Measurements from ENCODE around the gene TBCEL.
"Not testable (repeated sequence)": the region's sequence is repeated elsewhere in the genome, so short reads cannot be mapped to it uniquely, and the experiment has no call there.

TBCEL gene

DNA sequence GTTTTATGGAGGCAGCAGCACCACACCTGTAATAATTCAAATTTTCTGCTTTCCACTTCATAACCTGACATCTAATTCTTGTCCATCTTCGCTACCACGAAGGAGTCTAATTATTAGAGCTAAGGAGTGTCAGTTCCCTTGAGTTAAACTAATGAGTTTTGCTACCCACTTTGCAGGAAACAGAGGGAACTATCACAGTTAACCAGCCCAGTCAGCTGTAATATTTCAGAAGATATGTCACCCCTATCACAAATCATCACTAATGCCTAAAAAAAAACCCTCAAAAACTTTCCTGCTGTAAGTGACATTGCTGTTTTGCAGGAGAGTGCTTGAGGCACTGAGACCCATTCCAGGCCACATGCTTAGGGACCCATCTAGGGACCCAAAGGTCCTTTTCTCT is 85.6 kb downstream of the TBCEL start:
- TF ChIP-seq, protein P1, sequence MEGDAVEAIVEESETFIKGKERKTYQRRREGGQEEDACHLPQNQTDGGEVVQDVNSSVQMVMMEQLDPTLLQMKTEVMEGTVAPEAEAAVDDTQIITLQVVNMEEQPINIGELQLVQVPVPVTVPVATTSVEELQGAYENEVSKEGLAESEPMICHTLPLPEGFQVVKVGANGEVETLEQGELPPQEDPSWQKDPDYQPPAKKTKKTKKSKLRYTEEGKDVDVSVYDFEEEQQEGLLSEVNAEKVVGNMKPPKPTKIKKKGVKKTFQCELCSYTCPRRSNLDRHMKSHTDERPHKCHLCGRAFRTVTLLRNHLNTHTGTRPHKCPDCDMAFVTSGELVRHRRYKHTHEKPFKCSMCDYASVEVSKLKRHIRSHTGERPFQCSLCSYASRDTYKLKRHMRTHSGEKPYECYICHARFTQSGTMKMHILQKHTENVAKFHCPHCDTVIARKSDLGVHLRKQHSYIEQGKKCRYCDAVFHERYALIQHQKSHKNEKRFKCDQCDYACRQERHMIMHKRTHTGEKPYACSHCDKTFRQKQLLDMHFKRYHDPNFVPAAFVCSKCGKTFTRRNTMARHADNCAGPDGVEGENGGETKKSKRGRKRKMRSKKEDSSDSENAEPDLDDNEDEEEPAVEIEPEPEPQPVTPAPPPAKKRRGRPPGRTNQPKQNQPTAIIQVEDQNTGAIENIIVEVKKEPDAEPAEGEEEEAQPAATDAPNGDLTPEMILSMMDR (IDR thresholded peaks at IDR 0.05; ENCODE audit: low read depth, low read length, missing control alignments): no peak
- DNase-seq (ENCODE audit: low read depth): no peak
- no peak overlapping the region for H3K4me3 ChIP-seq (ENCODE audit: low read depth, low read length)

DNA sequence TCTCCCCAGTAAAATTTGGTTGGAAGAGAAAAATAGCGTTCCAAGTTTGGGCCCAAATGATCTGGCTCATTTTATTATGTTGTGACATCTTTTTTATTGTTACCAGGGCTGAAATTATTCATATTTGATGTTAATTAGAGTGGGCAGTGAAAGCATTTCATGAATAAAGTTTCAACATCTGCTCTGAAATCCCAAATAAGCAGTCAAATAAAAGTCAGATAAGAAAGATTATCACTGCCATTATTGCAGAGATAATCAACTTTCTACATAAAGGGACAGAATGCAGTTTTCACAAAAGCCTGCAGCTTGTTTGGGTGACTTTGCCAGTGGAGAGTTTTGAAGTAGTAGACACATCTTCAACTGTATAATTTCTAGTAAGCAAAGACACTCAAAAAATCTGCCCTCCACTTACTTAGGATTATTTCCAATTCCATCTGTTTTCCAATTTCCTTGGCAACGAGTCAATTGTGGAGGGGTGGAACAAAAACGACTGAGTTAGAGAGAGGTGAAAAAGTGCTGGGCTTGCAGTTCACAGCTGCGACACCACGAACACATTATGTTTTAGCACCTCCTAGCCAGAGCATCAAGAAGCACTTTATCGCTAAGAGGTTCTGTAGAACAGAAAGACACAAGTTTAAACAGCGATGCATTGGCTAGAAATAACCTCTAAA is 86.1 kb downstream of the TBCEL start:
- TF ChIP-seq, protein P1 (IDR thresholded peaks at IDR 0.05; ENCODE audit: low read depth, low read length, missing control alignments): no peak
- no peak overlapping the region for H3K4me3 ChIP-seq (ENCODE audit: low read depth, low read length)
- no peak for DNase-seq (ENCODE audit: low read depth)

DNA sequence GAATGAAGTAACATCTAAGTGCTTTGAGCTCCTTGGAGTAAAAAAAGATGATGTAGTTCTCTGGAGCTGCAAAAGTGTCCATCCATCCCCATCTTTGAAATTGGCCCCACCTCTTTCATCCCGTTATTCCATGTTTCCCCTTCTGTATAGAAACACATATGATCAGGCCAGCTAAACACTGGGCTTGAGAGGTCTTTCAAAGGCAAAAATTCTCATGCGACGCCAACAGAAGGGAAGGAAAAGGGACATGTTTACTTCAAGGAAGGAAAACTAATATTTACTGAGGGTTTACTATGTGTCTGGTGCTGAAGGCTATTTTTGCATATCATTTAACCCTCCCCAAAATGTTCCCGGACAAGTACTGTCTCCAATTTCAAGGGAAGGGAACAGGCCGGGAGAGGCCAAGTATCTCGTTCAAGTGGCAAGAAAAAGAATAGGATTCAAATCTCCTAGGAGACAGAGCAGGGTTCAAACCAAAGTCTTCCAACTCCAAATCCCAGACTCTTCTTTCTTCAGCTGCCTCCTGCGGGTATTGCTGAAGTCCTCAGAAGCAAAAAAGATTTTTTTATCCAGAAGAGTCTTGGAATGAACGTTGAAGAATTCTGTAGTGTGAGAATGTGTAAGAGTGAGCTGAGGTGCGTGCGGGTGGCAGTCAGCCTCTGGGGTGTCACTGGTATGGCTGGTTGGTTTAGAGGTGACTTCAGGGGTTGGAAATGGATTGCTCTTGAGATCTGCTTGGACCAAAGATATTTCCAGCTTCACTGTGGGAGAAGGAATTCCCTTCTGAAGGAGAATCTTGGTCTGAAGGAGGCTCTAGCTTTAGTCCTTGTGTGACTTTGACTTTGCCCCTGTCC is 87.2 kb downstream of the TBCEL start:
- H3K4me3 ChIP-seq (ENCODE audit: low read depth, low read length): no peak overlapping the region
- TF ChIP-seq, protein P1 (IDR thresholded peaks at IDR 0.05; ENCODE audit: low read depth, low read length, missing control alignments): no peak
- no peak for DNase-seq (ENCODE audit: low read depth)

DNA sequence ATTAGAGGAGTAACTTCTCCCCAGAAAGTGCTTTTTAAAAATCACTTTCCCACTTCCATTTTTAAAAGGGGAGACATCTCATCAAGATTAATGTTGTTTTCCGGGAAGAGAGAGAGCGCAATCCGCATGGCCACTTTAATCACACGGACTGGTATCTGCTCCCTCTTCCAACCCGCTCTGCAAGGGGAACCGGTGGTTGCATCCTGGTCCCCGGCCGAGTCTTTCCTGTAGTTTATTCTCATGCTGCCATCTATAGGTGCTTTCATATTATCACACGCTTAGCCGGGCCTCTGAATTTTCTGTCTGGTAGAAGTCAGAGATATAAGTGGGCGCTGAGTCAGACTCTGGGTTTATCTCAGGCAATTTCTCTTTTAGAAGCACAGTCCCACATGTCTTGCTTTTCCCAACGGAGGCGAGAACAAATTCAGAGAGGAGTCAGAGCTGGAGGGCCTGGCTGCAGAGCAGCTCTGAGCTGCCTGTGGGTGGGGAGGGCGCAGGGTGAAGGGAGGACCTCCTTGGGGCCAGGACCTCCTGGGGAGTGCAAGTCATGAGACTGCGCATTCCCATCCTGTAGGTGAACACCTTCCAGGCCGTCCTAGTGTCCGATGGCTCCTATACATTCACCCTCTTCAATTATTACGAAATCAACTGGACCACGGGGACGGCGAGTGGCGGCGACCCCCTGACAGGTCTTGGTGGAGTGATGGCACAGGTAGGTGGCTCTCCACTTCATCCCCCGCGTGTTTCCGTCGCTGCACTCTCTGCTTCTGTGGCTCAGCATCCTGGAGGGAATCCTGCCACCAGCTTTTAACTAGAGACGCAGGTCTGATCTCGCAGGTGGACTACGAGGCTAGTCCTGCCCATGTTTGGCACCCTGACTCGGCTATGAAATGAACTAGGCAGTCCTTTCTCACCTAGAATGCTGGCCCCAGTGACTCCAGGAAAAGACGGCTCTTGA is 88.9 kb downstream of the TBCEL start:
- no peak for DNase-seq (ENCODE audit: low read depth)
- TF ChIP-seq, protein P1 (IDR thresholded peaks at IDR 0.05; ENCODE audit: low read depth, low read length, missing control alignments): peak; percentile 55
- no peak overlapping the region for H3K4me3 ChIP-seq (ENCODE audit: low read depth, low read length)

DNA sequence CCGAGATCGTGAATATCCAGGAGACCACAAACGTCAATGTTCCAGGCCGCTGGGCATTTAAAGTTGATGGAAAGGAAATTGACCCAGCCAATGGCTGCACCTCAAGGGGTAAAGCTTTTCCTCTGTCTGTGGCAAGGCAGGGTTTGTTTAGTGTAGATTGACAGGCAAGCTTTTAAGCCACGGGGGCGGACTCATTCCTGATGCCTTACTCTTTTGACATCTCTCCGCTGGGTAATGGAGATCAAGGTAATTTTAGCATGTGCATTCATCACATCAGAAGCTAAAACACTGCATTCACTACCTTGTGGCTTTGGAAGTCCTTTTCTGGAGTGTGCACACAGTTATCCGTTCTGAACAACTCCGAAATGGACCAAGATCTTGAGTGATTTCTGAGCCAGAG is 89.7 kb downstream of the TBCEL start:
- no peak for DNase-seq (ENCODE audit: low read depth)
- TF ChIP-seq, protein P1 (IDR thresholded peaks at IDR 0.05; ENCODE audit: low read depth, low read length, missing control alignments): no peak
- no peak overlapping the region for H3K4me3 ChIP-seq (ENCODE audit: low read depth, low read length)

DNA sequence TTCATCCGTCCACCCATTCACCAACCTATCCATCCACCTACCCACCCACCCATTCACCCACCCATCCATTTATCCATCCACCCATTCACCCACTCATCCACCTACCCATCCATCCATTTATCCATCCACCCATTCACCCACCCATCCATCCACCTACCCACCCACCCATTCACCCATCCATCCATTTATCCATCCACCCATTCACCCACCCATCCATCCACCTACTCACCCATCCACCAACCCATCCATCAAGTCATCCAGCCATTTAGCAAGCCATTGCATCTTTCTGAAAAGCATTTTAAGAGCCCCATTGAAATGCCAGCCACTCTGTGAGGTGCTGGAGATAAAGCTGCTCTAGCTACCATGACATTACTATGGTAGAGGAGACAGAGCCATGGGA is 91.1 kb downstream of the TBCEL start:
- DNase-seq (ENCODE audit: low read depth); H3K4me3 ChIP-seq (ENCODE audit: low read depth, low read length): not testable (repeated sequence)

DNA sequence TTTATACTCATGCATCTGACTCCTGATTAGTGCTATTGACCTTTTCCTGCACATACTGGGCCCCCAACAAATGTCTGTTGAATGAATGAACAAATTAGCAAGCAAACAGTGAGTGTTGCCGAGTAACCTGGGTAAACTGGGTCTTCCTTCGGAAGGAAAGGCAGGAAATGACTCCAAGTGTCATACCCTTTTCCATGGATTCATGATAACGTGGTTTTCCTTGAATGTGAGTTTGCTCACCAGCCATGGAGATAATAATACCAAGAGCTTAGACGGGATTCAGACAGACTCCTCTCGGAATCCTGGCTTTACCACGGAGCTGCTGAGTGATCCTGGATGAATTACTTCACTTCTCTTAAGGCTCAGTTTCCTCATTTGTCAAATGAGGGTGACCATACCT is 93.9 kb downstream of the TBCEL start:
- TF ChIP-seq, protein P1 (IDR thresholded peaks at IDR 0.05; ENCODE audit: low read depth, low read length, missing control alignments): no peak
- no peak for DNase-seq (ENCODE audit: low read depth)
- H3K4me3 ChIP-seq (ENCODE audit: low read depth, low read length): no peak overlapping the region
